ENCODE measurements around the gene SNRPA1.

Gene SNRPA1

GRCh38 chr15:101318147-101318819 is 23.2 kb upstream of the SNRPA1 start:
- no peak overlapping the region for H3K4me3 ChIP-seq (replicated peaks; ENCODE audit: low read depth, low read length)
- no peak for TF ChIP-seq CTCF (IDR thresholded peaks at IDR 0.05; ENCODE audit: low read length, missing control alignments)
- DNase-seq (ENCODE audit: low read depth) = no peak

- TF ChIP-seq CTCF (IDR thresholded peaks at IDR 0.05; ENCODE audit: low read length, missing control alignments) = no peak
- H3K4me3 ChIP-seq (replicated peaks; ENCODE audit: low read depth, low read length) = no peak overlapping the region
These were observed 22.4 kb upstream of the SNRPA1 start for GRCh38 chr15:101317336-101317872.

GRCh38 chr15:101316529-101316928 is 21.5 kb upstream of the SNRPA1 start:
- H3K4me3 ChIP-seq (replicated peaks; ENCODE audit: low read depth, low read length) = no peak overlapping the region
- DNase-seq (ENCODE audit: low read depth) = no peak
- TF ChIP-seq CTCF (IDR thresholded peaks at IDR 0.05; ENCODE audit: low read length, missing control alignments) = no peak

More at GRCh38 chr15:101317336-101317872, 22.4 kb upstream of the SNRPA1 start:
- DNase-seq (ENCODE audit: low read depth) = no peak

- no peak for TF ChIP-seq CTCF (IDR thresholded peaks at IDR 0.05; ENCODE audit: low read length, missing control alignments)
These were observed 20.7 kb upstream of the SNRPA1 start for GRCh38 chr15:101315736-101316135.

GRCh38 chr15:101314336-101315125 is 19.5 kb upstream of the SNRPA1 start:
- no peak for TF ChIP-seq CTCF (IDR thresholded peaks at IDR 0.05; ENCODE audit: low read length, missing control alignments)
- DNase-seq (ENCODE audit: low read depth) = no peak

More at GRCh38 chr15:101315736-101316135, 20.7 kb upstream of the SNRPA1 start:
- DNase-seq (ENCODE audit: low read depth) = no peak
- no peak overlapping the region for H3K4me3 ChIP-seq (replicated peaks; ENCODE audit: low read depth, low read length)

GRCh38 chr15:101313041-101313761 is 18.2 kb upstream of the SNRPA1 start:
- no peak for TF ChIP-seq CTCF (IDR thresholded peaks at IDR 0.05; ENCODE audit: low read length, missing control alignments)

More at GRCh38 chr15:101314336-101315125, 19.5 kb upstream of the SNRPA1 start:
- no peak overlapping the region for H3K4me3 ChIP-seq (replicated peaks; ENCODE audit: low read depth, low read length)

More at GRCh38 chr15:101313041-101313761, 18.2 kb upstream of the SNRPA1 start:
- DNase-seq (ENCODE audit: low read depth) = no peak
- no peak overlapping the region for H3K4me3 ChIP-seq (replicated peaks; ENCODE audit: low read depth, low read length)
